Measurements from ENCODE around the gene ARHGAP45.

DNA sequence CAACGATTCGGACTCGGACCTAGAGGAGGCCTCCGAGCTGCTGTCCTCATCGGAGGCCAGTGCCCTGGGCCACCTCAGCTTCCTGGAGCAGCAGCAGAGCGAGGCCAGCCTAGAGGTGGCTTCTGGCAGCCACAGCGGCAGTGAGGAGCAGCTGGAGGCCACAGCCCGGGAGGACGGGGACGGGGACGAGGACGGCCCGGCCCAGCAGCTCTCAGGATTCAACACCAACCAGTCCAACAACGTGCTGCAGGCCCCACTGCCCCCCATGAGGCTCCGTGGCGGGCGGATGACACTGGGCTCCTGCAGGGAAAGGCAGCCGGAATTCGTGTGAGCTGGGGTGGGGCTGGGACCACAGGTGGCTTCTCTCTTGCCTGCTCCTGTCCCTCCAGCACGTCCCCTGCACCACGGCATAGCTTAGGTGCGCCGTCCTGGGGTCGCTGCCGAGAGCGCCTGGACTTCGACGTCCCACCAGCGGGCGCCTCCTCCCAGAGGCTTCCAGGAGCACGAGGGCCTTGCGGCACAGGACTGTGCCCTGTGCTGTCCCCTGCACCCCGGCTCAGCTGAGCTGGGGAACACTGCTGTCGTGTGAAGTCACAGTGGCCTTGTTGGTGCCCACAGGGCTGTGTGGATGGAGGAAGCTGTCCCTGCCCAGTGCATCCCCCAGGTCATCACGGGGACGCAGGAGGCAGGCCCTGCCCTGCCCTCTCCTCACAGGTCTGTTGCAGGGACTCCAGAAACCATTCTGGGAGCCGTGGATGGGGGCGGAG is 18.9 kb downstream of the ARHGAP45 start:
- TF ChIP-seq, protein P1, sequence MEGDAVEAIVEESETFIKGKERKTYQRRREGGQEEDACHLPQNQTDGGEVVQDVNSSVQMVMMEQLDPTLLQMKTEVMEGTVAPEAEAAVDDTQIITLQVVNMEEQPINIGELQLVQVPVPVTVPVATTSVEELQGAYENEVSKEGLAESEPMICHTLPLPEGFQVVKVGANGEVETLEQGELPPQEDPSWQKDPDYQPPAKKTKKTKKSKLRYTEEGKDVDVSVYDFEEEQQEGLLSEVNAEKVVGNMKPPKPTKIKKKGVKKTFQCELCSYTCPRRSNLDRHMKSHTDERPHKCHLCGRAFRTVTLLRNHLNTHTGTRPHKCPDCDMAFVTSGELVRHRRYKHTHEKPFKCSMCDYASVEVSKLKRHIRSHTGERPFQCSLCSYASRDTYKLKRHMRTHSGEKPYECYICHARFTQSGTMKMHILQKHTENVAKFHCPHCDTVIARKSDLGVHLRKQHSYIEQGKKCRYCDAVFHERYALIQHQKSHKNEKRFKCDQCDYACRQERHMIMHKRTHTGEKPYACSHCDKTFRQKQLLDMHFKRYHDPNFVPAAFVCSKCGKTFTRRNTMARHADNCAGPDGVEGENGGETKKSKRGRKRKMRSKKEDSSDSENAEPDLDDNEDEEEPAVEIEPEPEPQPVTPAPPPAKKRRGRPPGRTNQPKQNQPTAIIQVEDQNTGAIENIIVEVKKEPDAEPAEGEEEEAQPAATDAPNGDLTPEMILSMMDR (IDR thresholded peaks at IDR 0.05): no peak
- no peak for TF ChIP-seq POLR2A (IDR thresholded peaks at IDR 0.05)

Data from Peyer's patch (tissue), 4 donors.